ENCODE measurements around the gene CCND2.
A peak's percentile ranks its signal among the peaks of the same experiment; 100 is the strongest.

Gene CCND2

GRCh38 chr12:4277857-4278256 lies 4.3 kb downstream of the CCND2 start:
- DNase-seq: no peak

GRCh38 chr12:4278329-4279197 lies 5.0 kb downstream of the CCND2 start:
- DNase-seq: peak; percentile 33

GRCh38 chr12:4279198-4279690 lies 5.7 kb downstream of the CCND2 start:
- DNase-seq: no peak

- DNase-seq: no peak
These were observed 7.0 kb downstream of the CCND2 start for GRCh38 chr12:4280351-4281163.

GRCh38 chr12:4281173-4281654 lies 7.7 kb downstream of the CCND2 start:
- no peak for DNase-seq

GRCh38 chr12:4282103-4282891 lies 8.7 kb downstream of the CCND2 start:
- DNase-seq: no peak

GRCh38 chr12:4282892-4283511 lies 9.4 kb downstream of the CCND2 start:
- DNase-seq: no peak

GRCh38 chr12:4283512-4284255 lies 10.1 kb downstream of the CCND2 start:
- DNase-seq: no peak

- no peak for DNase-seq
These were observed 10.7 kb downstream of the CCND2 start for GRCh38 chr12:4284306-4284705.

- no peak for DNase-seq
These were observed 11.5 kb downstream of the CCND2 start for GRCh38 chr12:4285070-4285469.

GRCh38 chr12:4286228-4286627 lies 12.7 kb downstream of the CCND2 start:
- no peak for DNase-seq

- no peak for DNase-seq
These were observed 13.3 kb downstream of the CCND2 start for GRCh38 chr12:4286771-4287317.

GRCh38 chr12:4287325-4288211 lies 14.0 kb downstream of the CCND2 start:
- peak; percentile 51 for DNase-seq

- DNase-seq: no peak
These were observed 15.0 kb downstream of the CCND2 start for GRCh38 chr12:4288296-4289131.

- DNase-seq: no peak
These were observed 15.8 kb downstream of the CCND2 start for GRCh38 chr12:4289231-4289878.

- no peak for DNase-seq
These were observed 16.6 kb downstream of the CCND2 start for GRCh38 chr12:4289998-4290790.

- no peak for DNase-seq
These were observed 18.9 kb downstream of the CCND2 start for GRCh38 chr12:4292341-4293073.

Data from fibroblast of skin of right biceps (primary cell).